ENCODE results near the gene SMIM33.

Gene SMIM33

DNA sequence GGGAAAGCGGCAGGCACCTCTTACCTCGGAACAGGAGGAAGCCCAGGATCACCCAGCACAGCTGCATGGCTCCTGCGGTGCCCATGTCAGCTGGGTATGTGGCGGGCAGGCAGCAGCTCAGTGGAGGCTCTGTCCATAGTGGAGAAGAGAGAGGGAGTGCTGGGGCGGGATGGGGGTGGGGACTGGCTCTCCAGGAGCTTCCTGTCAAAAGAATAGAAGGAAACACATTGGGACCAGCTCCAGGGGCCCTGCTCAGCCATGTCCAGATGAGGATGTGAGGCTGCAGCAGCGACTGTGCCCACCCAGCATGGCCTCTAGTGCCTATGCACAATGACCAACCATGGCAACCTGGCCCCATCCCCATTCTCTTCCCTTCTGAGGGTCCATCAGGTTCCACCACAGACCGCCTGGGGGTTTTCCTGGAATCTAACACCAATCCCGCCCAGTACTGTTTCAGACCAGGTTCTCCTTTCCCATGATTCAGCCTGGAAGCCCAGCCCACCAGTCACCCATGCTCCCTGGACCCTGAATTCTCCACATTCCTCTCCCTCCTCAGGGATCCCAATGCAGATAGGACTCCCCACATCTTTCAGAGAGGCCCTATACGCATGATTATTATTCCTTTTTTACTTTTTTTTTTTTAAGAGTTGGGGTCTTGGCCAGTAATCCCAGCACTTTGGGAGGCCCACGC lies 8.1 kb upstream of the SMIM33 start, which contains the start of gene ECSCR:
Gene ECSCR (minus strand): TSS at position 158 of the 691 bp plus-strand sequence. CDS start 73 bp downstream, at position 85.
- no peak for DNase-seq (ENCODE audit: low read depth)
- H3K4me3 ChIP-seq (ENCODE audit: low read length), result no peak within 1 kb of the TSS
- no peak for TF ChIP-seq CTCF (conservative IDR thresholded peaks at IDR 0.05; ENCODE audit: low read depth, low read length)

- H3K4me3 ChIP-seq (ENCODE audit: low read length), result no peak overlapping the region
- no peak for TF ChIP-seq CTCF (conservative IDR thresholded peaks at IDR 0.05; ENCODE audit: low read depth, low read length)
- no peak for DNase-seq (ENCODE audit: low read depth)
Measured at GRCh38 chr5:139468421-139468931, 2.3 kb upstream of the SMIM33 start.

DNA sequence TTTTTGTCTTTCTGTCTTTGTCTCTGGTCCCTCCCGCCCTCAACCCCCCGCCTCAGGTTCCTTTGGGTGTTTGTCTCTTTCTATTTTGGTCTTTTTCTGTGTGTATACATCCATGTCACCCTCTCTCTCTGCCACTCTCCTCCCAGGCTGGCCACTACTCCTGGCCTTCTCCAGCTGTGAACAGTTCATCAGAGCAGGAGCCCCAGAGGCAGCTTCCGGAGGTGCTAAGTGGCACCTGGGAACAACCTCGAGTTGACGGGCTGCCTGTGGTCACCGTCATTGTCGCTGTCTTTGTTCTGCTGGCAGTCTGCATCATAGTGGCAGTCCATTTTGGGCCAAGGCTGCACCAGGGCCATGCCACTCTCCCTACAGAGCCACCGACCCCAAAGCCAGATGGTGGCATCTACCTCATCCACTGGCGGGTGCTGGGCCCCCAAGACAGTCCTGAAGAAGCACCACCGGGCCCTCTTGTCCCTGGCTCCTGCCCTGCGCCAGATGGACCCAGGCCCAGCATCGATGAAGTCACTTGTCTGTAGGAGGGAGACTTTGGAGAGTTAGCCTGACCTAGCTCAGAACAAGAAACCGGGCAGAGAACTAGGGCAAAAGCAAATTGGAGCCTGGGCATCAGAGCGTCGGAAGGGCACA lies 1.7 kb downstream of the SMIM33 start:
- no peak for TF ChIP-seq CTCF (conservative IDR thresholded peaks at IDR 0.05; ENCODE audit: low read depth, low read length)
- no peak for DNase-seq (ENCODE audit: low read depth)
- H3K4me3 ChIP-seq (ENCODE audit: low read length), result no peak overlapping the region

GRCh38 chr5:139473105-139473504 lies 2.3 kb downstream of the SMIM33 start:
- no peak for DNase-seq (ENCODE audit: low read depth)
- no peak for TF ChIP-seq CTCF (conservative IDR thresholded peaks at IDR 0.05; ENCODE audit: low read depth, low read length)
- no peak overlapping the region for H3K4me3 ChIP-seq (ENCODE audit: low read length)

GRCh38 chr5:139473565-139473964 lies 2.8 kb downstream of the SMIM33 start:
- TF ChIP-seq CTCF (conservative IDR thresholded peaks at IDR 0.05; ENCODE audit: low read depth, low read length), result no peak
- no peak for DNase-seq (ENCODE audit: low read depth)
- H3K4me3 ChIP-seq (ENCODE audit: low read length), result no peak overlapping the region

DNA sequence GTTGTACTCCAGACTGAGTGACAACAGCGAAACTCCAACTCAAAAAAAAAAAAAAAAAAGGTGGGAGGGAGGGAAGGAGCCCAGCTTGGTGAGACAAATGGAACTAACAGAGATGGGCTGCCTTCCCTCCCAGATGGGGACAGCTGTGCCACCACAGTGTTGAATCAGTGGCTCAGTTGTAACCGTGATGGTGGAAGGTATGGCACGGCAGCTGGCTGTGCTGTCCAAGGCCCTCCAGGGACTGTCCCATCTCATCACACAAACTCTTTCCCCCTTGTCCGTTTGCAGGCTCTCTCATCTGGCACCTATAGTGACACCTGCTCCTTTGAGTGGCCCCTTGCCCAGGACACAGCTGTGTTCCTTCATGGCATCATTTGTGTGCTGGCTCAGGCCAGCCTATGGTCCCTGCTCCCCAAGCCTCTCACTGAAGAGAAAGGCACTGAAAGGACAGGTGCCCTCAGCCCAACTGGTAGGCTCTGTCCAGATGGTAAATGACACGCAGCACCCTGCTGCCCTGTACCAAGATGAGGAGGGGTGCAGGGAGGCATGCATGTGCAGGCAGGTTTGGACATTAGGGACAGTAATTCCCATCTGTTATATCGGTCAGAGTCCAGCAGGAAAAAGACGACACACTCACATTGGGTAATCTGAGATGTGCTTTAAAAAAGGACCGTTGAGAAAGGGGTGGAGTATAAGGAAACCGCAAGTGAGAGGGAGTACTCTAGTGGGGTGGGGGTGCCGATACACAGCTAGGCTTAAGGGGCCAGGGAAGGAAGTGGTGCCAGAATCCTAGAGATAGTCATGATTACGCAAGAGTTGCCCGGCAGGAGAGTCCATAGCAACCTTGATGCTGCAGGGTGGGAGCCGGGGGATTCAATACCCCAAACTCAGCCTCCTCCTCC lies 4.3 kb downstream of the SMIM33 start:
- H3K4me3 ChIP-seq (ENCODE audit: low read length), result no peak overlapping the region
- DNase-seq (ENCODE audit: low read depth), result no peak
- TF ChIP-seq CTCF (conservative IDR thresholded peaks at IDR 0.05; ENCODE audit: low read depth, low read length), result no peak
